GM21515 (cell line): ENCODE measurements around the gene ARSI.

Source experiments
- ATAC-seq: cut with Tn5 transposase; IDR thresholded peaks from one replicate; pipeline ENCODE4 v1.9.1; 2021; ENCODE audit not compliant: unreplicated experiment

ARSI gene

GRCh38 chr5:150295172-150295634 lies 7.5 kb downstream of the ARSI start:
- no peak for ATAC-seq

DNA sequence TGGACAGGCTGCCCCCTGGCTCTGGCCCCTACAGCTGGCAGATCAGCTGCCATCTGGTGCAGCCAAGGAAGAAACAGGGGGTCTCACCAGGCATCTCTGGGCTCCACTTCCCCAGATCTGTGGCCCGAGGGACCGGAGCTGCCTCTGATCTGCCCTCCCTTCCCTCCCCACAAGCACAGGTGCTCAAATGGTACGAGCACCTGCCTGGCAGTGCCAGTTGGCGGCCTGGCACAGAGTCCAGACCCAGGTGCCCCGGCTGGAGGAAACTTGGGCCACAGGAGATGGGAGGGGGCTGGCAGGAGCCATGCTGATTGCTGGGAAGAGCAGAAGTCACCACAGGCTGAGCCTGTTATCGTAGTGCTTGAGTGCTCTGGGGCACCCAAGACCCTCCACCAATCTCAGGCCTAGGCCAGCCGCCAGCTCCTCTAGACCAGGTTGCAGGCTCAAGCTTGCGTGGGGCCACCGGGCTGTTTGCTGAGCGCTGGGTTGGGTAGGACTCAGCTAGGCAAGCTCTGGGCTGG lies 8.1 kb downstream of the ARSI start:
- ATAC-seq, result no peak

GRCh38 chr5:150293091-150293941 lies 9.4 kb downstream of the ARSI start:
- ATAC-seq, result no peak

- no peak for ATAC-seq
These were observed 11.0 kb downstream of the ARSI start for GRCh38 chr5:150291388-150292385.

DNA sequence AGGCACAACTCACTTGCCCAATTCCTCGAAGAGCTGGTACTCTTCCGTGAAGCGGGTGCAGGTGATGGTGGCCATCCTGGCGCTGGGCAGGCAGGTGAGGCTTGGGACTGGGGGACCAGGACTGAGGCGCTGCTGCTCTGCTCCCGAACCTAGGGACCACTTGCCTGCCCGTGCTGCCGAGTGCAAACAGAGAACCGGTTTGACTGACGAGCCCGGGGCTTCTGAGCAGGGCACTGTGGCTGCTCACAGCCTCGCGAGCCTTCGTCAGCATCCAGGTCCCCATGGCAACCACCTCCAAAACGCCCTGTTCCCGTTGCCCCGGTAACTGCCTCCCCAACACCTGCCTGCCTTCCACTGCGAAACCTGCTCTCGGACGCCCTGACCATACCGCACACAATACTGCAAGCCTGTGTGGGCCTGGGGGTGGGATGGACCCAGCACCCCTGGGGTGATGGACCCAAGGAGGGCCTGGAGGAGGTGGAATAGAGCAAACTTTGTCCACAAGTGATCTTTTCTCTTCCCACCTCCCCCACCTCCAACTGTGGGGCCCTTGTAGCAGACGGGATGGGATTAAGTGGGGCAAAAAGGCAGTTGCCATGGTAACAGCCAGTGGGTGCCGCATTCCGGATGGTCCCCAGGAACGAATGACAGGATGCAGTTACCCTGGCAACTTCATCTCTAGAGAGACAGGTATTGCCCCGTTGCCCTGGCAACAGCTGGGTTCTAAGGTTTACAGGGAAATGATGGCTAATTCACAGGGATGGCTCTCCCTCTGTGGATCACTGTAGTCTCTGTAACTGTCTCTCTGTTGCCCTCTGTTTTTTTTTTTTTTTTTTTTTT lies 12.9 kb downstream of the ARSI start, which contains the start of gene CAMK2A:
Gene CAMK2A, minus strand, starts transcription at position 223 of the 840 bp plus-strand sequence. Its CDS starts 148 bp downstream, at position 75.
- ATAC-seq, result no peak

DNA sequence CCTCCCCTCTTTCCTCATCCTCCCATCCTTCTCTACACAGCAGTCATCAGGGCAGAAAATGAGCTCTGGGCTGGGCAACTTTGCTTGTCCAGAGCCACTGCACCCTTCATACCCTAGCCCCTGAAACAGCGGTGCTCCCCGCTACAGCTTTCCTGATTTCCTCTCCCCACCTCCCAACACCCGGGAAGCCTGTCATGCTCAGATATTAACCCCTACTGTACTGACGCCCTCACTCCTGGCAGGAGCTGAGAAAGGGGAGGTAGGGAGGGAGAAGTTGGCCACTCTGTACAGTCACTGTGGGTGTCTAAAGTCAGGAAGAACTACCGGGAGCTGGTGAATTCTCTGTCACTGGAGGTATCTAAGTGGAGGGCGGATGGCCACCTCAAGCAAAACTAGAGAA lies 13.9 kb downstream of the ARSI start:
- no peak for ATAC-seq

DNA sequence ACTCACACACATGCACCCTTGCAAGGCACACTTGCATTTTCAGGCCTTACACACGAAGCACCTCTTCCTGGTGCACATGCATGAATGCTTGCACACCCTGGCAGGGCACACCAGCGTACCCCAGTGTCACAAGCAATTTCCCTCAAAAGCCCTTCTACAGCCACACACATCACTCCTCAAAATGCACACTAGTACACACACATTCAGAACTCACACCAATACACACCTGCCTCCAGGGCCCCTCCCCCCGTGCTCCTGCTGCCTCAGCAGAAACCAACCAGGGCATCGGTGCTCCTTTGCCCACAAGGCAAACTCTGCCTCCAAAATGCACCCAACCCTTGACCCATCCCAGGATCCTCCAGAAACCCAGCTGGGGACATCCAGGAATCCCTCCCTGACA lies 14.3 kb downstream of the ARSI start:
- no peak for ATAC-seq

DNA sequence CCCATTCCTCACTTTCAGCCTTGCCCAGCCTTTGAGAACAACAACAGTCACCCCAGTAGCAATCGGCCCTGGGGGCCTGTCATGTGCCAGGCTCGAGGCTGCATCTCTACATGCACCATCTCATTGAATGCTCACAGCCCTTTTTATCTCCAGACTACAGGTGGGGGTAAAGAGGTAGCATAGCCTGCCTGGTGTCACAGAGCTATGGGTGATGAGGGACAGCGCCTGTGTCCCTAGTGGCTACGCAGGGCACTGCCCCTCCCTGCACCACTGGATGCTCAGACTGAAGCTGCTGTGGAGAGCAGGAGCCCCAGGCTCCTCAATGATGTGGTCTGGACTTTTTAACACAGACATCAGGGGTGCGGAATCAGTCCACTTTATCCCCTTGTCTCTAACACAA lies 15.9 kb downstream of the ARSI start:
- ATAC-seq, result no peak

DNA sequence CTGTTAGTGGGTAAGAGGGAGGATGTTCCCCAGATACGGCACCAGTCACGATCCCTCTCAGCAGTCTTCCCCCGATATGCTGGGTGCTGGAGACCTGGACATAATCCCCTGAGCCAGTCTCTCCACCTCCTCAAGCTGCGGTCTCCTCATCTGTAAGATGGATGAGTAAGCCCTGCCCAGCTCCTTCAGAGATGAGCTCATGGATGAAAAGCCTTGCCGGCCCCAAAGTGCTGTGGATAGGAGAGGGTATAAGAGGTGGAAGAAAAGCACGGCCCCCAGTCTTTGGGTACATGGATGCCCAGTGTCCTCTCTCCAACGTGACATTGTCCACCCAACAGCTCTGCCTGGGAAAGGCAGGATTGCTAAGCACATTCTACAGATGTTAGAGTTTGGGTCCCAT lies 17.6 kb downstream of the ARSI start:
- no peak for ATAC-seq

DNA sequence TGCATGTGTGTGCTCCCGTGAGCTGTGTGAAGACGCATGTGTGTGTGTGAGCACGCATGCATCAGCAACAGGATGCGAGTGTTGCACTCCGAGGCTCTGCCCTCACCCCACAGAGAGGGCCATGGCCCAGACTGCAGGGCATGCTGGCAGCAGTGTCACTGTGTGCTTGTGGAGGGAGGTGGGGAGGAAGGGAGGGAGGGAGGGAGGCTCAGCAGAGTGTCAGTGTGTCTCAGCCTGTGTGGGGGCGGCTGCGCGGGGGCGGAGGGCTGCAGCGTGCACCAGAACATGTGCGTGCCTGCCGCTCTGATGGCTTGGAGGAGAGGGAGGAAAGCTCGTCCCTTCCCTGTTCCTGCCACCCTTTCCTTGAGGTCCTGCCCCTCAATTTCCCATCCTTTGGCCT lies 18.4 kb downstream of the ARSI start:
- no peak for ATAC-seq

- no peak for ATAC-seq
These were observed 18.8 kb downstream of the ARSI start for GRCh38 chr5:150283904-150284303.

DNA sequence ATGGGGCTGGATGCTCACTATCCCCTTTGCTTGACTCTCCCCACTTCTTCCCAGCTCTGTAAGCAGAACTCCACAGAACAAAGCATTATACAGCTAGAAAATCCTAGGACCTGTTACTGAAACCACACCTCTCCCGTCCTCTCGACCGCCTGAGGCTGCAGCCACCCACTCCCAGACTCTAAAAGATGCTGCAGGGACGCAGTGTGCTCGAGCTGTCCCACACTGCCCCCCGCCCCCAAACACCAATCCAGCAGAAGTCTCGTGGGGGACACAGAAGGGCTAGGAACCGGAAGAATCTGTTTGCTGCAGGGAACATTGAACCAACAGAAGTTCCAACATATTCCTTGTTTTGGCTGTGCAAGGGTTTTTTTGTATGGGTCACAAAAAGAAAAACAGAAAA lies 20.7 kb downstream of the ARSI start:
- no peak for ATAC-seq

DNA sequence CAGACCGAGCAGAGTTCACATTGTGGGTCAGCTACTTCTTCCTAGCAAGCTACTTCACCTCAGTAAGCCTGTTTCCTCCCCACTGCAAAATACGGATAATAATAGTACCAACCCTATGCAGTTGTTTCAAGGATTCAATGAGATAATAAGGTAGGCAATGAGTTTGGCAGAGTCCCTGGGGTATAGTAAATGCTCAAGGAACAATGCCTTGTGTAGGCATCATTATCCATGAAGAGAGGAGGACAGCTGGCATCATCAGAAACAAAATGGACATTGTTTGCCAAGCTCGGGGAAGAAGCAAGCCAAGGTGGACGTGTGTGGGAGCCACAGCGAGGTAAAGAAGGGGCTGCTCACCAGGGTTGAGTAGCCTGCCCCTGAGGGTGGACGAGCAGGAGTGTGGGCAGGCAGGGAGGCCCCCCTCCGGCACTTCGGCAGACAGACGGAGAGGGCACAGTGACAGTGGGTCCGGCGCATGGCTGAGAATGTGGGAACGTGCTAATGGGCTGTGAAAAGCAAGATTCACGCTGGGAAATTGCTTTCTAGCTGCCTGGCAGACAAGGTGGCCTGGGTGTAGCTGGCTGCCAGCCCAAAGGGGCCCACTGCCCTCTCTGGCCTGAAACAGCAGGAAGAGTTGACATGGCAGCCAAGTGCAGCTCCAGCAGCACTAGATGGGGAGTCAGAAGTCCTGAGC lies 23.2 kb downstream of the ARSI start:
- no peak for ATAC-seq

- no peak for ATAC-seq
These were observed 23.8 kb downstream of the ARSI start for GRCh38 chr5:150278916-150279315.

GRCh38 chr5:150278046-150278730 lies 24.5 kb downstream of the ARSI start:
- no peak for ATAC-seq

- ATAC-seq, result no peak
These were observed 25.7 kb downstream of the ARSI start for GRCh38 chr5:150277043-150277442.

DNA sequence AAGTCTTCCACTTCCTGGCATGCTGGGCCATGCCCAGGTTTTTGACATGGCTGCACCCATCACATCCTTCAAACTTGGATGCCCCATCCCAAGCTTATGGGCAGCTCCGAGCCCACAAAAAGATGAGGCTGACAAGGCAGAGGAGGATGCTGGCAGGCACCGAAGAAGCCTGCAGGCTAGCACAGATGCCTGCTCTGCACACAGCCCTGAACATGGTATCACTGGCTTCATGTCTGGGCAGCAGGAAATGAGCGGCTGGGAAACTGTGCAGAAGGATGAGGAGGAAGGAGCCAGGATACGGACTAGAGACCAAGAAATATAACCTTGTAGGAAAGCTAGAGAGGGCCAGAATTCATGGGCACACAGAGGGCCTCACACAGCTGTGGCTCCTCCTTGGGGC lies 27.9 kb downstream of the ARSI start:
- no peak for ATAC-seq

DNA sequence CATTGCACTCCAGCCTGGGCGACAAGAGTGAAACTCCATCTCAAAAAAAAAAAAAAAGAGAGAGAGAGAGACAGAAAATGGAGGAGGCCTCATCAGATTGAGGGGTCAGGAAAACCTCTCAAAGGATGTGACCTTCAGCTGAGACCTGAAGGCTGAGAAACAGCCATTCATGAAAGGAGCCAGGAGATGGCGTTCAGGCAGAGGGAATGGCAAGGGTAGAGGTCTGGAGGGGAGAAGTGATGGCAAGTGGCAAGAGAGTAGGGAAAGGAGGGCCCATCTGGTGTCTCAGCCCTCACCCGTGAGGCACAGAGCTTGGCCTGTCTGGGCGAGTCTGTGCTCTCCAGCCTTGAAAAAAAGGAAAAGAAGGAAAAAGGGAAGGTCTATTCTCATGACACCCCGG lies 30.2 kb downstream of the ARSI start:
- ATAC-seq, result no peak

GRCh38 chr5:150271923-150272322 lies 30.8 kb downstream of the ARSI start:
- ATAC-seq, result no peak
